HL-60 (cell line): ENCODE data around the gene RTN4RL2.

Experiments used
- DNase-seq, 2 experiments: peaks; one replicate each; pipeline ENCODE4 v3.0.0-alpha.2; 2010 to 2020; ENCODE audit warnings: low read depth in 1 of 2, low spot score in 1 of 2
- H3K27ac ChIP-seq: fragments of 250-450 bp; sonication (Bioruptor Pico); replicated peaks from 2 replicates; pipeline ENCODE4 v1.5.1; 2020; ENCODE audit warnings: mild to moderate bottlenecking, moderate library complexity
- H3K27me3 ChIP-seq: fragments of 250-450 bp; sonication (Bioruptor Pico); 2 replicates; pipeline ENCODE4 v1.5.1; 2021; ENCODE audit warnings: mild to moderate bottlenecking, moderate library complexity; ENCODE audit not compliant: insufficient read depth, poor library complexity, severe bottlenecking
- H3K4me3 ChIP-seq: replicated peaks from 2 replicates; pipeline ENCODE4 v1.5.1; 2011; ENCODE audit warnings: mild to moderate bottlenecking, control low read depth, low read length; ENCODE audit not compliant: insufficient read depth
- GABPA ChIP-seq: IDR thresholded peaks from 2 replicates; pipeline ENCODE4 v1.6.1; 2012; ENCODE audit warnings: low read depth
- POLR2AphosphoS5 ChIP-seq: IDR thresholded peaks from 2 replicates; pipeline ENCODE4 v1.6.1; 2012; ENCODE audit warnings: low read depth
- REST ChIP-seq: IDR thresholded peaks from 2 replicates; pipeline ENCODE4 v1.6.1; 2012; ENCODE audit warnings: low read depth; ENCODE audit not compliant: insufficient replicate concordance
- SPI1 ChIP-seq: IDR thresholded peaks from 2 replicates; pipeline ENCODE4 v1.6.1; 2012; ENCODE audit warnings: low read depth, mild to moderate bottlenecking, borderline replicate concordance
- TF ChIP-seq, protein P1 (sequence below): IDR thresholded peaks from one replicate; pipeline ENCODE4 v1.5.1; 2011; ENCODE audit warnings: low read length, control low read depth, inconsistent platforms; ENCODE audit not compliant: insufficient read depth

The RTN4RL2 gene

DNA sequence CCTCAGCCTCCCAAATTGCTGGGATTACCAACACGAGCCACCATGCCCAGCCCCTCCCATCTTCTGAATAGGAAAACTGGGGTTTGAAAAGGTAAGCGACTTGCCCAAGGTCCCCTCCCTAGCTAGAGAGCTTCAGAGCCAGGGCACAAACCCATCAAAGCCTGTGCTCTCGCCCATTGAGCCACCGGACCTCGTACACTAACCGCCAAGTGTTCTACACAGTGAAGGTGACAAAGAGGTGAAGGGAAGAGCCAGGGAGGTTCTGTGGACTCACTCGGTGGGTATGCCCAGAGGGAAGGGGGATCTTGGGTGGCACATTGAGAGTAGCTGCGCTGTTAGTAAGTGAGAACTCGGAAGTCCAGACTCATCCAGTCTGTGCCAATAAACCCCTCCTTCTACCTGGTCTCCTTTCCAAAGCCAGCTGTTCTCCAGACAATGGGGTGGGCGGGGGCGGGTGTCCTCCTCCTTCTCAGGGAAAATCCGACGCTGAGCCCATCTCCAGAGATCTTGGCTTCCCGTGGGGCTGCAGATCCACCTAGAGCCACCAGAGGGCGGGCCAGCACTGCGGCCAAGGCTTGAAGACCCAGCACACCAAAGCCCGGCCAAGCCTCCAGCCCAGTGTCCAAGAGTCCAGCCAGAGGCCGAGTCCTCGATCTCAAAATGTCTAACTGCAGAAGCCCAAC is 3.2 kb upstream of the RTN4RL2 start:
- TF ChIP-seq, protein P1, sequence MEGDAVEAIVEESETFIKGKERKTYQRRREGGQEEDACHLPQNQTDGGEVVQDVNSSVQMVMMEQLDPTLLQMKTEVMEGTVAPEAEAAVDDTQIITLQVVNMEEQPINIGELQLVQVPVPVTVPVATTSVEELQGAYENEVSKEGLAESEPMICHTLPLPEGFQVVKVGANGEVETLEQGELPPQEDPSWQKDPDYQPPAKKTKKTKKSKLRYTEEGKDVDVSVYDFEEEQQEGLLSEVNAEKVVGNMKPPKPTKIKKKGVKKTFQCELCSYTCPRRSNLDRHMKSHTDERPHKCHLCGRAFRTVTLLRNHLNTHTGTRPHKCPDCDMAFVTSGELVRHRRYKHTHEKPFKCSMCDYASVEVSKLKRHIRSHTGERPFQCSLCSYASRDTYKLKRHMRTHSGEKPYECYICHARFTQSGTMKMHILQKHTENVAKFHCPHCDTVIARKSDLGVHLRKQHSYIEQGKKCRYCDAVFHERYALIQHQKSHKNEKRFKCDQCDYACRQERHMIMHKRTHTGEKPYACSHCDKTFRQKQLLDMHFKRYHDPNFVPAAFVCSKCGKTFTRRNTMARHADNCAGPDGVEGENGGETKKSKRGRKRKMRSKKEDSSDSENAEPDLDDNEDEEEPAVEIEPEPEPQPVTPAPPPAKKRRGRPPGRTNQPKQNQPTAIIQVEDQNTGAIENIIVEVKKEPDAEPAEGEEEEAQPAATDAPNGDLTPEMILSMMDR = peak; percentile 98
- no peak for TF ChIP-seq REST
- H3K27ac ChIP-seq = no peak overlapping the region
- no peaks in the 10 kb centered on the region for H3K27me3 ChIP-seq
- DNase-seq = peak in 1 of 2 experiments; percentile 74
- H3K4me3 ChIP-seq = no peak overlapping the region

DNA sequence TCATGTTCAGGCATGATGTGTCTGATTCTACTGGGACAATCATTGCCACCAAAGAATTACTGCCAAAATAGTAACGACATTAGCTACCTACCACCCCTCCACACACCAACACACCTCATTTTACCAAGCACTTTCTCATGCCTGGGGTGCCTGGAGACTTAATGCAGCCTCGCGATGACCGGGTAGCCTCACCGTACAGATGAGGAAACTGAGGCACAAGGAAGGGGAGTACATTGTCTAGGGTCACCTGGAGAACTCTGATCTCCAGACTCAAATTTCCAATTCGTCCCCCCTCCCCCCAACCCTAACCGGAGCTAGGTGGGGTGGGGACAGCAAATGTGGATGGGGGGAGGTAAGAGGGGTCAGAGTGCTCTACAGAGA is 2.7 kb upstream of the RTN4RL2 start:
- no peak for DNase-seq
- Histone ChIP-seq H3K27ac (no peak overlapping the region), H3K27me3 (no peaks in the 10 kb centered on the region), H3K4me3 (no peak overlapping the region)
- TF ChIP-seq POLR2AphosphoS5 (no peak), SPI1 (no peak), GABPA (no peak), REST (no peak)
- TF ChIP-seq, protein P1 = no peak

DNA sequence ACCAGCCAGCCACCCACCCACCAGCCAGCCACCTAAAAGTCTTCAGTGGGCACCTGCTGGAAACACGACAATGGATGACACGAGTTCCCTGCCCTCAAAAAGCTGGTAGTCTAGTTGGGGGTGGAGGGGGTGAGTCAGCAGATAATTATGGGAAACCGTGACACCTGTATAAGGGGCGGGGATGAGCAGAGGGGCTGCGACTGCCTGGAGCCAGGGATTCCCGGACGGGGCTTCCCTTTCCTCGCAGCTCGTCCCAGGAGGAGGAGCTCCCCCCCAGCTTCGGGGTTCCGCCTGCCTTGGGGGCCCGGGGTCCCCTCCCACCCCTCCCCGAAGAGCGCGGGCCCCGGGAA is 2.3 kb upstream of the RTN4RL2 start:
- TF ChIP-seq, protein P1 = no peak
- TF ChIP-seq REST (no peak), GABPA (no peak), SPI1 (no peak), POLR2AphosphoS5 (no peak)
- DNase-seq = no peak
- Histone ChIP-seq H3K4me3 (peak overlapping the region; percentile 53; the same call in 1 of the 2 replicates), H3K27ac (no peak overlapping the region), H3K27me3 (no peaks in the 10 kb centered on the region)
